ENCODE results near the gene TPRG1L.

Gene TPRG1L

DNA sequence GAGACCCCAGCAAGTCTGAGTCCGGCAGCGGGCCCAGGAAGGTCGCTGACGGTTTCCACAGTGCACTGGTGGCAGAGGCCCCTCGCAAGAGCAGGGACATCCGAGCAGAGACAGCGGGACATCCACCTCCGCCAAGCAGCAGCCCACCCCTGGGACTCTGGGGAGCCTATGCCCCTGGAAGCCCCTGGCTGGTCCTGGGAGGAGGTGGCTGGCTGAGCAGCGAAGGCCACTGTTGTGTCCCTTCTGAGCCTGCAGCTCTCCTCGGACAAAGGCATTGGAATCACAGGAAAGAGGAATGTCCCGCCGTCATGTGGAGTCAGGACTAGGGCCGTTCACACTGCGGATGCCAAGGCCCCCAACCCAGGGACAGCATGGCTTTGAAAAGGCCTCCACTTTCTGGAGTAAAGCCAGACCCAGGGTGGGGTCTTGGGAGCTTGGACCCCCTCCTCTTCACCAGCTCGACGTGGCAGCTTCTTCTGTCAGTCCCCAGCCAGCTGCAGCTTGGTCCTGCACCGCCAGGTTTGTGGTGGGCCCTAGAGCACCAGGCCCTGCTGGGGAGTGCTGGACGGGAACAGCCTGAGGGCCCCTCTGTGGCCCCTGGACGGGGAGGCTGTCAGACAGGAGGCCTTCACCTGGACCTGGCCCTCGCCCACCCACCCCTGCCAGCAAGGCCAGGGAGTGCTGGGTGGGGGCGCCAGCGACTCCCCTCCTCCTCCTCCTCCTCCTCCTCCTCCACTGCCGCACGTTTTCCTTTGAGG, 14.9 kb upstream of the TPRG1L start:
- TF ChIP-seq TAF1 (IDR thresholded peaks at IDR 0.05; ENCODE audit: borderline replicate concordance, insufficient read depth, low read length) = no peak
- no peak for TF ChIP-seq FOXP2 (optimal IDR thresholded peaks at IDR 0.05; ENCODE audit: borderline replicate concordance, extremely low read depth, extremely low read length, insufficient read depth)
- TF ChIP-seq REST (IDR thresholded peaks at IDR 0.05; ENCODE audit: insufficient read depth in 1 of 2, low read depth in 2 of 2, low read length in 2 of 2) = no peak
- TF ChIP-seq POLR2AphosphoS5 (IDR thresholded peaks at IDR 0.05; ENCODE audit: low read depth, low read length) = no peak
- no peak for TF ChIP-seq SIN3A (IDR thresholded peaks at IDR 0.05; ENCODE audit: borderline replicate concordance, insufficient read depth, low read length)

- no peak for TF ChIP-seq POLR2AphosphoS5 (IDR thresholded peaks at IDR 0.05; ENCODE audit: low read depth, low read length)
- no peak for TF ChIP-seq REST (IDR thresholded peaks at IDR 0.05; ENCODE audit: insufficient read depth in 1 of 2, low read depth in 2 of 2, low read length in 2 of 2)
- no peak for TF ChIP-seq SIN3A (IDR thresholded peaks at IDR 0.05; ENCODE audit: borderline replicate concordance, insufficient read depth, low read length)
- TF ChIP-seq FOXP2 (optimal IDR thresholded peaks at IDR 0.05; ENCODE audit: borderline replicate concordance, extremely low read depth, extremely low read length, insufficient read depth) = no peak
- TF ChIP-seq TAF1 (IDR thresholded peaks at IDR 0.05; ENCODE audit: borderline replicate concordance, insufficient read depth, low read length) = no peak
Observed at GRCh38 chr1:3610527-3611169, 14.2 kb upstream of the TPRG1L start.

GRCh38 chr1:3611170-3612019, 13.4 kb upstream of the TPRG1L start, which contains the start of gene MEGF6:
TSS of gene MEGF6 (minus strand) at chr1:3611508. CDS start at chr1:3611268, 240 bp downstream.
- TF ChIP-seq TAF1 (IDR thresholded peaks at IDR 0.05; ENCODE audit: borderline replicate concordance, insufficient read depth, low read length) (no peak), REST (IDR thresholded peaks at IDR 0.05; ENCODE audit: insufficient read depth in 1 of 2, low read depth in 2 of 2, low read length in 2 of 2) (no peak), SIN3A (IDR thresholded peaks at IDR 0.05; ENCODE audit: borderline replicate concordance, insufficient read depth, low read length) (no peak), FOXP2 (optimal IDR thresholded peaks at IDR 0.05; ENCODE audit: borderline replicate concordance, extremely low read depth, extremely low read length, insufficient read depth) (no peak), POLR2AphosphoS5 (IDR thresholded peaks at IDR 0.05; ENCODE audit: low read depth, low read length) (no peak)

GRCh38 chr1:3612123-3612522, 12.7 kb upstream of the TPRG1L start:
- TF ChIP-seq REST (IDR thresholded peaks at IDR 0.05; ENCODE audit: insufficient read depth in 1 of 2, low read depth in 2 of 2, low read length in 2 of 2) (no peak), TAF1 (IDR thresholded peaks at IDR 0.05; ENCODE audit: borderline replicate concordance, insufficient read depth, low read length) (no peak), FOXP2 (optimal IDR thresholded peaks at IDR 0.05; ENCODE audit: borderline replicate concordance, extremely low read depth, extremely low read length, insufficient read depth) (no peak), SIN3A (IDR thresholded peaks at IDR 0.05; ENCODE audit: borderline replicate concordance, insufficient read depth, low read length) (no peak), POLR2AphosphoS5 (IDR thresholded peaks at IDR 0.05; ENCODE audit: low read depth, low read length) (no peak)

Data from PFSK-1 (cell line).